ENCODE results near the gene CD160. TPM values are rescaled to one million over a fixed set of nuclear protein-coding genes. Genes with fewer than 3 reads are reported as not detected.
A peak's percentile ranks its signal among the peaks of the same experiment; 100 is the strongest.

Gene CD160
- total RNA-seq, 6 experiments from 2014 or later = not detected

GRCh38 chr1:145701306-145701862 is 17.9 kb upstream of the CD160 start:
- Mint-ChIP-seq H3K27ac (no peak overlapping the region), H3K4me3 (no peak overlapping the region), H3K4me1 (ENCODE audit: low read depth) (peaks cover 19% of the 10 kb centered on the region), H3K27me3 (ENCODE audit: insufficient read depth) (peaks cover 4% of the 10 kb centered on the region; the same call in 1 of the 2 replicates), H3K9me3 (no peaks in the 10 kb centered on the region), H3K36me3 (ENCODE audit: low read depth) (no peaks in the 10 kb centered on the region)
- DNase-seq = no peak
- TF ChIP-seq CTCF (IDR thresholded peaks at IDR 0.05) = no peak

- peaks cover 2% of the 10 kb centered on the region; the same call in 1 of the 2 replicates for H3K27me3 Mint-ChIP-seq (ENCODE audit: insufficient read depth)
- H3K36me3 Mint-ChIP-seq (ENCODE audit: low read depth) = no peaks in the 10 kb centered on the region
- peaks cover 25% of the 10 kb centered on the region for H3K4me1 Mint-ChIP-seq (ENCODE audit: low read depth)
- no peak for DNase-seq
- TF ChIP-seq CTCF (IDR thresholded peaks at IDR 0.05) = no peak
- H3K27ac Mint-ChIP-seq = no peak overlapping the region
- H3K4me3 Mint-ChIP-seq = no peak overlapping the region
- H3K9me3 Mint-ChIP-seq = no peaks in the 10 kb centered on the region
These were observed 17.2 kb upstream of the CD160 start for GRCh38 chr1:145702052-145702451.

- no peak overlapping the region for H3K4me3 Mint-ChIP-seq
- TF ChIP-seq CTCF (IDR thresholded peaks at IDR 0.05) = no peak
- no peaks in the 10 kb centered on the region for H3K36me3 Mint-ChIP-seq (ENCODE audit: low read depth)
- peaks cover 1% of the 10 kb centered on the region; the same call in 1 of the 2 replicates for H3K27me3 Mint-ChIP-seq (ENCODE audit: insufficient read depth)
- peaks cover 33% of the 10 kb centered on the region for H3K4me1 Mint-ChIP-seq (ENCODE audit: low read depth)
- H3K9me3 Mint-ChIP-seq = no peaks in the 10 kb centered on the region
- no peak overlapping the region for H3K27ac Mint-ChIP-seq
- no peak for DNase-seq
These were observed 16.5 kb upstream of the CD160 start for GRCh38 chr1:145702826-145703225.

- H3K27me3 Mint-ChIP-seq (ENCODE audit: insufficient read depth) = no peaks in the 10 kb centered on the region
- TF ChIP-seq CTCF (IDR thresholded peaks at IDR 0.05) = no peak
- H3K36me3 Mint-ChIP-seq (ENCODE audit: low read depth) = peaks cover 5% of the 10 kb centered on the region; the same call in 1 of the 2 replicates
- no peak overlapping the region; the same call in 1 of the 2 replicates for H3K4me3 Mint-ChIP-seq
- H3K4me1 Mint-ChIP-seq (ENCODE audit: low read depth) = peaks cover 51% of the 10 kb centered on the region
- no peak for DNase-seq
- no peaks in the 10 kb centered on the region for H3K9me3 Mint-ChIP-seq
- no peak overlapping the region for H3K27ac Mint-ChIP-seq
These were observed 13.7 kb upstream of the CD160 start for GRCh38 chr1:145705622-145706021.

GRCh38 chr1:145706086-145706664 is 13.1 kb upstream of the CD160 start:
- no peak for TF ChIP-seq CTCF (IDR thresholded peaks at IDR 0.05)
- Mint-ChIP-seq H3K4me1 (ENCODE audit: low read depth) (peaks cover 56% of the 10 kb centered on the region), H3K9me3 (no peaks in the 10 kb centered on the region), H3K4me3 (peak overlapping the region; percentile 9), H3K36me3 (ENCODE audit: low read depth) (peaks cover 8% of the 10 kb centered on the region; the same call in 1 of the 2 replicates), H3K27me3 (ENCODE audit: insufficient read depth) (no peaks in the 10 kb centered on the region), H3K27ac (peak overlapping the region; percentile 62)
- peak; percentile 91 for DNase-seq
